IMR-90 (cell line): Measurements from ENCODE around the gene ARPC5L. TPM values are rescaled to one million over a fixed set of nuclear protein-coding genes. Genes with fewer than 3 reads are reported as not detected.

Source experiments
- ATAC-seq: fragments of 200-7000 bp; cut with Tn5 transposase; 2 replicates; pipeline ENCODE4 v1.9.1; 2020; ENCODE audit warnings: low read depth, mild to moderate bottlenecking, moderate library complexity
- BruUV-seq: library from RNA; stranded (reverse); fragments of 400-500 nt; replicated peaks from 2 replicates; lab custom pipeline; 2021; lab: Mats Ljungman, UMichigan
- CTCF ChIA-PET: fragments of 300-600 bp; formaldehyde crosslinking; extraction: SDS; loops from one replicate; lab custom pipeline; 2021; ENCODE audit warnings: antibody characterized with exemption; lab: Yijun Ruan, JAX
- POLR2A ChIA-PET: fragments of 300-600 bp; sonication (Branson Sonifier 250); formaldehyde crosslinking; loops from one replicate; lab custom pipeline; 2022; ENCODE audit warnings: antibody characterized with exemption; ENCODE audit not compliant: unreplicated experiment; lab: Charles Lee
- DNase-seq: peaks from one replicate; pipeline ENCODE4 v3.0.0; 2013
- H2AFZ ChIP-seq: replicated peaks from 2 replicates; pipeline ENCODE3; 2013; ENCODE audit warnings: low read length, mild to moderate bottlenecking; ENCODE audit not compliant: poor library complexity
- H2AK5ac ChIP-seq: 2 replicates; pipeline ENCODE4 v1.6.1; 2013; ENCODE audit warnings: low read depth, low read length, inconsistent platforms
- H2AK9ac ChIP-seq: replicated peaks from 2 replicates; pipeline ENCODE3; 2013; ENCODE audit warnings: mild to moderate bottlenecking, low read depth, low read length, moderate library complexity; ENCODE audit not compliant: poor library complexity
- H2BK120ac ChIP-seq: 2 replicates; pipeline ENCODE4 v1.6.1; 2013; ENCODE audit warnings: low read depth, low read length, inconsistent platforms
- H2BK15ac ChIP-seq: 3 replicates; pipeline ENCODE4 v1.6.1; 2013; ENCODE audit warnings: low read depth, low read length, inconsistent platforms
- H2BK20ac ChIP-seq: 2 replicates; pipeline ENCODE4 v1.6.1; 2013; ENCODE audit warnings: low read depth, mild to moderate bottlenecking, inconsistent platforms, low read length, moderate library complexity
- H2BK5ac ChIP-seq: 2 replicates; pipeline ENCODE4 v1.6.1; 2013; ENCODE audit warnings: mild to moderate bottlenecking, low read depth, low read length, inconsistent platforms; ENCODE audit not compliant: poor library complexity, severe bottlenecking
- H3K14ac ChIP-seq: replicated peaks from 2 replicates; pipeline ENCODE4 v1.6.1; 2013; ENCODE audit warnings: low read depth, low read length, inconsistent platforms
- H3K18ac ChIP-seq: 2 replicates; pipeline ENCODE4 v1.6.1; 2013; ENCODE audit warnings: low read depth, low read length, control low read depth
- H3K23ac ChIP-seq: 2 replicates; pipeline ENCODE4 v1.6.1; 2013; ENCODE audit warnings: low read depth, low read length, inconsistent platforms
- H3K27ac ChIP-seq: 2 replicates; pipeline ENCODE4 v1.5.1; 2013; ENCODE audit warnings: mild to moderate bottlenecking, control low read depth, low read length; ENCODE audit not compliant: insufficient read depth
- H3K27me3 ChIP-seq: 2 replicates; pipeline ENCODE4 v1.6.1; 2013; ENCODE audit warnings: low read length; ENCODE audit not compliant: control insufficient read depth, insufficient read depth
- H3K36me3 ChIP-seq: 2 replicates; pipeline ENCODE4 v1.6.1; 2013; ENCODE audit warnings: low read length, mixed read lengths; ENCODE audit not compliant: control insufficient read depth, insufficient read depth
- H3K4ac ChIP-seq: 2 replicates; pipeline ENCODE4 v1.6.1; 2013; ENCODE audit warnings: low read depth, low read length, inconsistent platforms
- H3K4me1 ChIP-seq: 2 replicates; pipeline ENCODE4 v1.6.1; 2013; ENCODE audit warnings: low read length, mixed read lengths; ENCODE audit not compliant: control insufficient read depth, insufficient read depth
- H3K4me2 ChIP-seq: 2 replicates; pipeline ENCODE4 v1.6.1; 2013; ENCODE audit warnings: low read depth, mild to moderate bottlenecking, control low read depth, low read length, moderate library complexity
- H3K4me3 ChIP-seq: 2 replicates; pipeline ENCODE4 v1.5.1; 2013; ENCODE audit warnings: low read depth, mild to moderate bottlenecking, control low read depth, low read length, moderate library complexity; ENCODE audit not compliant: insufficient read depth
- H3K56ac ChIP-seq: 2 replicates; pipeline ENCODE4 v1.6.1; 2013; ENCODE audit warnings: low read length, inconsistent platforms; ENCODE audit not compliant: insufficient read depth; ENCODE audit errors: extremely low read depth
- H3K79me1 ChIP-seq, 2 experiments: 2 replicates each; pipeline ENCODE4 v1.6.1; 2013; ENCODE audit warnings: low read length in 2 of 2, inconsistent platforms in 1 of 2, low read depth in 1 of 2
- H3K9ac ChIP-seq: 2 replicates; pipeline ENCODE4 v1.6.1; 2013; ENCODE audit warnings: low read depth, low read length, control low read depth
- H3K9me1 ChIP-seq: 2 replicates; pipeline ENCODE4 v1.6.1; 2013; ENCODE audit warnings: low read length, inconsistent platforms; ENCODE audit not compliant: insufficient read depth
- H3K9me3 ChIP-seq: 2 replicates; pipeline ENCODE4 v1.6.1; 2013; ENCODE audit warnings: low read length; ENCODE audit not compliant: control insufficient read depth, insufficient read depth
- H4K20me1 ChIP-seq: 2 replicates; pipeline ENCODE4 v1.6.1; 2013; ENCODE audit warnings: low read length, inconsistent platforms; ENCODE audit not compliant: insufficient read depth
- H4K5ac ChIP-seq: 2 replicates; pipeline ENCODE4 v1.6.1; 2013; ENCODE audit warnings: mild to moderate bottlenecking, low read depth, low read length, control low read depth
- H4K8ac ChIP-seq, 2 experiments: 2 replicates each; pipeline ENCODE4 v1.6.1; 2013; ENCODE audit warnings: low read depth in 2 of 2, low read length in 2 of 2, control low read depth in 1 of 2, inconsistent platforms in 1 of 2
- H4K91ac ChIP-seq: 2 replicates; pipeline ENCODE4 v1.6.1; 2013; ENCODE audit warnings: low read depth, low read length, inconsistent platforms; ENCODE audit not compliant: insufficient read depth
- BHLHE40 ChIP-seq: fragments of 150-350 bp; IDR thresholded peaks from 2 replicates; pipeline ENCODE4 v1.6.1; 2016; ENCODE audit warnings: mild to moderate bottlenecking, low read depth, low read length
- NFE2L2 ChIP-seq: fragments of 150-350 bp; IDR thresholded peaks from 2 replicates; pipeline ENCODE4 v1.6.1; 2016; ENCODE audit warnings: low read depth, mild to moderate bottlenecking, low read length
- RAD21 ChIP-seq: IDR thresholded peaks from 2 replicates; pipeline ENCODE4 v1.6.1; 2012; ENCODE audit warnings: low read length, improper control_type of control experiment
- SMC3 ChIP-seq: fragments of 150-350 bp; IDR thresholded peaks from 2 replicates; pipeline ENCODE4 v1.6.1; 2016; ENCODE audit warnings: low read depth, mild to moderate bottlenecking, antibody characterized with exemption, low read length, moderate library complexity
- WGBS, 2 experiments: methylation state at CpG; one replicate each; pipeline versions ENCODE4 v1.1.5 to v1.1.7; 2013; ENCODE audit warnings: missing lambda C conversion rate in 2 of 2; ENCODE audit not compliant: insufficient read length in 1 of 2; ENCODE audit errors: extremely low coverage in 2 of 2; 5-methylcytosine and 5-hydroxymethylcytosine counted together
- dilution Hi-C: fragments of 300-500 bp; cut with HindIII; formaldehyde crosslinking; loops from one replicate; pipeline ENCODE4 v1.14.3; 2018; ENCODE audit warnings: low sequenced_read_pairs; ENCODE audit not compliant: unreplicated experiment
- in situ Hi-C: fragments of 300-500 bp; cut with MboI; formaldehyde crosslinking; loops from 3 replicates; pipeline ENCODE4 v1.14.3; 2019; ENCODE audit warnings: low sequenced_read_pairs, inconsistent platforms, mixed read lengths
- intact Hi-C: fragments of 100-400 bp; cut with micrococcal nuclease; formaldehyde crosslinking; loops from 2 replicates; pipeline ENCODE4 v1.10.0; 2022
- polyA plus RNA-seq, 3 experiments: library from polyadenylated mRNA; depleted of rRNA; stranded (reverse); fragments of >200 nt; gene quantifications; 2 replicates each; pipeline ENCODE4 v1.2.3, GENCODE V29; 2012; ENCODE audit warnings: low replicate concordance in 1 of 3
- total RNA-seq: library from RNA; depleted of rRNA; stranded (reverse); fragments of >200 nt; gene quantifications from 2 replicates; pipeline ENCODE4 v1.2.3, GENCODE V29; 2012
- TF ChIP-seq, protein P1 (sequence below): conservative IDR thresholded peaks from 2 replicates; pipeline ENCODE4 v1.5.1; 2012; ENCODE audit warnings: mild to moderate bottlenecking, low read depth, low read length, improper control_type of control experiment

Gene ARPC5L
- total and polyA plus RNA-seq, 2 of the 4 experiments (the other 2 are of a cell fraction) = 11.1 to 53.8 TPM

DNA sequence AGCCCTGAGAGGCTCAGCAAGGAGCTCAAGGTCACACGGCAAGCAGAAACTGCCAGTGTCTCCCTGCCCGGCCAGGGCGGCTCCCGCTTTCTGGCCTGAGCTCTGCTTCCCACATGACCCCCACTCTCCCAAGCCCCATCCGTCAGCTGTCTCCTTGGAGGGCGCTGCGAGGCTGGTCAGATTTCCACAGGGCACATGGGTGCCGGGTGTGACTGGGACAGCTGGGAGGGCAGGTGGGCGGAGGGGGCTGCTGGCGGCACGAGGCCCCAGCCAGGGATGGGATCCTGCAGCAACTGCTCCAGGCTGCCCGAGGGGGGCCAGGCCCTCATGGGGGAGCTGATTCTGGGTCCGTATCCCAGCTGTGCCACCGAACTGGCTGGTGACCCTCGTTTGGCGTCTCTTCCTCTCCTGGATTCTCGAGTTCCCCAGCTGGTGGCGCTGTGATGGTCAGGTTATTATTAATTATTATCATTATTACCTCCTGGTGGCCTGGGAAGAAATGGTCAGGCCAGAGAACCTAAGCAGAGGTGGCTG is 21.6 kb upstream of the ARPC5L start:
- Histone ChIP-seq H3K14ac (no peak overlapping the region), H3K4me3 (no peak overlapping the region), H4K5ac (no peak overlapping the region), H2AK9ac (peak overlapping the region; percentile 5), H2AFZ (no peak overlapping the region), H3K9me1 (no peaks in the 10 kb centered on the region), H4K8ac (no peak overlapping the region), H2BK15ac (no peak overlapping the region), H3K27me3 (no peaks in the 10 kb centered on the region), H2BK120ac (no peak overlapping the region), H2BK20ac (no peak overlapping the region), H3K9me3 (no peaks in the 10 kb centered on the region), H3K4ac (no peak overlapping the region), H3K23ac (no peak overlapping the region), H2AK5ac (no peak overlapping the region; the same call in 1 of the 2 replicates), H3K9ac (no peak overlapping the region), H3K56ac (no peak overlapping the region), H4K20me1 (no peaks in the 10 kb centered on the region), H3K79me1 (no peaks in the 10 kb centered on the region), H2BK5ac (no peak overlapping the region), H3K18ac (no peak overlapping the region), H3K4me1 (peaks cover 2% of the 10 kb centered on the region), H3K27ac (no peak overlapping the region), H3K4me2 (no peak overlapping the region), H3K36me3 (no peaks in the 10 kb centered on the region), H4K91ac (no peak overlapping the region)
- POLR2A ChIA-PET = no interaction called here
- dilution Hi-C loops (no loop called here), intact Hi-C loops (no loop called here), in situ Hi-C loops (no loop called here)
- ATAC-seq (no peak; the same call in 1 of the 2 replicates), DNase-seq (no peak)
- CTCF ChIA-PET = interaction anchor here (0.6 to 1.6 kb wide), 9 partner anchors 9 to 289 kb away, joined by 3 to 16 read pairs (median 5); partner anchors contain the start of genes NR6A1 and WDR38
- TF ChIP-seq SMC3 (peak; percentile 10; the same call in 1 of the 2 replicates), BHLHE40 (no peak), NFE2L2 (no peak), RAD21 (peak; percentile 3; the same call in 1 of the 2 replicates)
- TF ChIP-seq, protein P1, sequence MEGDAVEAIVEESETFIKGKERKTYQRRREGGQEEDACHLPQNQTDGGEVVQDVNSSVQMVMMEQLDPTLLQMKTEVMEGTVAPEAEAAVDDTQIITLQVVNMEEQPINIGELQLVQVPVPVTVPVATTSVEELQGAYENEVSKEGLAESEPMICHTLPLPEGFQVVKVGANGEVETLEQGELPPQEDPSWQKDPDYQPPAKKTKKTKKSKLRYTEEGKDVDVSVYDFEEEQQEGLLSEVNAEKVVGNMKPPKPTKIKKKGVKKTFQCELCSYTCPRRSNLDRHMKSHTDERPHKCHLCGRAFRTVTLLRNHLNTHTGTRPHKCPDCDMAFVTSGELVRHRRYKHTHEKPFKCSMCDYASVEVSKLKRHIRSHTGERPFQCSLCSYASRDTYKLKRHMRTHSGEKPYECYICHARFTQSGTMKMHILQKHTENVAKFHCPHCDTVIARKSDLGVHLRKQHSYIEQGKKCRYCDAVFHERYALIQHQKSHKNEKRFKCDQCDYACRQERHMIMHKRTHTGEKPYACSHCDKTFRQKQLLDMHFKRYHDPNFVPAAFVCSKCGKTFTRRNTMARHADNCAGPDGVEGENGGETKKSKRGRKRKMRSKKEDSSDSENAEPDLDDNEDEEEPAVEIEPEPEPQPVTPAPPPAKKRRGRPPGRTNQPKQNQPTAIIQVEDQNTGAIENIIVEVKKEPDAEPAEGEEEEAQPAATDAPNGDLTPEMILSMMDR = peak; percentile 39; the same call in 1 of the 2 replicates
- WGBS, 2 experiments = 78% methylated on average over 5 of the region's 18 CpGs; no CpG with 5 or more reads in 1 of the 2 experiments
- BruUV-seq = no TSS peak
